IMR-90 (cell line): ENCODE data around the gene CSDE1. TPM values are rescaled to one million over a fixed set of nuclear protein-coding genes. Genes with fewer than 3 reads are reported as not detected.

Experiments used
- ATAC-seq: fragments of 200-7000 bp; cut with Tn5 transposase; 2 replicates; pipeline ENCODE4 v1.9.1; 2020; ENCODE audit warnings: low read depth, mild to moderate bottlenecking, moderate library complexity
- BruUV-seq: library from RNA; stranded (reverse); fragments of 400-500 nt; replicated peaks from 2 replicates; lab custom pipeline; 2021; lab: Mats Ljungman, UMichigan
- CTCF ChIA-PET: fragments of 300-600 bp; formaldehyde crosslinking; extraction: SDS; loops from one replicate; lab custom pipeline; 2021; ENCODE audit warnings: antibody characterized with exemption; lab: Yijun Ruan, JAX
- POLR2A ChIA-PET: fragments of 300-600 bp; sonication (Branson Sonifier 250); formaldehyde crosslinking; loops from one replicate; lab custom pipeline; 2022; ENCODE audit warnings: antibody characterized with exemption; ENCODE audit not compliant: unreplicated experiment; lab: Charles Lee
- DNase-seq: peaks from one replicate; pipeline ENCODE4 v3.0.0; 2013
- H2AFZ ChIP-seq: replicated peaks from 2 replicates; pipeline ENCODE3; 2013; ENCODE audit warnings: low read length, mild to moderate bottlenecking; ENCODE audit not compliant: poor library complexity
- H2AK5ac ChIP-seq: 2 replicates; pipeline ENCODE4 v1.6.1; 2013; ENCODE audit warnings: low read depth, low read length, inconsistent platforms
- H2AK9ac ChIP-seq: replicated peaks from 2 replicates; pipeline ENCODE3; 2013; ENCODE audit warnings: mild to moderate bottlenecking, low read depth, low read length, moderate library complexity; ENCODE audit not compliant: poor library complexity
- H2BK120ac ChIP-seq: 2 replicates; pipeline ENCODE4 v1.6.1; 2013; ENCODE audit warnings: low read depth, low read length, inconsistent platforms
- H2BK15ac ChIP-seq: 3 replicates; pipeline ENCODE4 v1.6.1; 2013; ENCODE audit warnings: low read depth, low read length, inconsistent platforms
- H2BK20ac ChIP-seq: 2 replicates; pipeline ENCODE4 v1.6.1; 2013; ENCODE audit warnings: low read depth, mild to moderate bottlenecking, inconsistent platforms, low read length, moderate library complexity
- H2BK5ac ChIP-seq: 2 replicates; pipeline ENCODE4 v1.6.1; 2013; ENCODE audit warnings: mild to moderate bottlenecking, low read depth, low read length, inconsistent platforms; ENCODE audit not compliant: poor library complexity, severe bottlenecking
- H3K14ac ChIP-seq: replicated peaks from 2 replicates; pipeline ENCODE4 v1.6.1; 2013; ENCODE audit warnings: low read depth, low read length, inconsistent platforms
- H3K18ac ChIP-seq: 2 replicates; pipeline ENCODE4 v1.6.1; 2013; ENCODE audit warnings: low read depth, low read length, control low read depth
- H3K23ac ChIP-seq: 2 replicates; pipeline ENCODE4 v1.6.1; 2013; ENCODE audit warnings: low read depth, low read length, inconsistent platforms
- H3K27ac ChIP-seq: 2 replicates; pipeline ENCODE4 v1.5.1; 2013; ENCODE audit warnings: mild to moderate bottlenecking, control low read depth, low read length; ENCODE audit not compliant: insufficient read depth
- H3K27me3 ChIP-seq: 2 replicates; pipeline ENCODE4 v1.6.1; 2013; ENCODE audit warnings: low read length; ENCODE audit not compliant: control insufficient read depth, insufficient read depth
- H3K36me3 ChIP-seq: 2 replicates; pipeline ENCODE4 v1.6.1; 2013; ENCODE audit warnings: low read length, mixed read lengths; ENCODE audit not compliant: control insufficient read depth, insufficient read depth
- H3K4ac ChIP-seq: 2 replicates; pipeline ENCODE4 v1.6.1; 2013; ENCODE audit warnings: low read depth, low read length, inconsistent platforms
- H3K4me1 ChIP-seq: 2 replicates; pipeline ENCODE4 v1.6.1; 2013; ENCODE audit warnings: low read length, mixed read lengths; ENCODE audit not compliant: control insufficient read depth, insufficient read depth
- H3K4me2 ChIP-seq: 2 replicates; pipeline ENCODE4 v1.6.1; 2013; ENCODE audit warnings: low read depth, mild to moderate bottlenecking, control low read depth, low read length, moderate library complexity
- H3K4me3 ChIP-seq: 2 replicates; pipeline ENCODE4 v1.5.1; 2013; ENCODE audit warnings: low read depth, mild to moderate bottlenecking, control low read depth, low read length, moderate library complexity; ENCODE audit not compliant: insufficient read depth
- H3K56ac ChIP-seq: 2 replicates; pipeline ENCODE4 v1.6.1; 2013; ENCODE audit warnings: low read length, inconsistent platforms; ENCODE audit not compliant: insufficient read depth; ENCODE audit errors: extremely low read depth
- H3K79me1 ChIP-seq, 2 experiments: 2 replicates each; pipeline ENCODE4 v1.6.1; 2013; ENCODE audit warnings: low read length in 2 of 2, inconsistent platforms in 1 of 2, low read depth in 1 of 2
- H3K9ac ChIP-seq: 2 replicates; pipeline ENCODE4 v1.6.1; 2013; ENCODE audit warnings: low read depth, low read length, control low read depth
- H3K9me1 ChIP-seq: 2 replicates; pipeline ENCODE4 v1.6.1; 2013; ENCODE audit warnings: low read length, inconsistent platforms; ENCODE audit not compliant: insufficient read depth
- H3K9me3 ChIP-seq: 2 replicates; pipeline ENCODE4 v1.6.1; 2013; ENCODE audit warnings: low read length; ENCODE audit not compliant: control insufficient read depth, insufficient read depth
- H4K20me1 ChIP-seq: 2 replicates; pipeline ENCODE4 v1.6.1; 2013; ENCODE audit warnings: low read length, inconsistent platforms; ENCODE audit not compliant: insufficient read depth
- H4K5ac ChIP-seq: 2 replicates; pipeline ENCODE4 v1.6.1; 2013; ENCODE audit warnings: mild to moderate bottlenecking, low read depth, low read length, control low read depth
- H4K8ac ChIP-seq, 2 experiments: 2 replicates each; pipeline ENCODE4 v1.6.1; 2013; ENCODE audit warnings: low read depth in 2 of 2, low read length in 2 of 2, control low read depth in 1 of 2, inconsistent platforms in 1 of 2
- H4K91ac ChIP-seq: 2 replicates; pipeline ENCODE4 v1.6.1; 2013; ENCODE audit warnings: low read depth, low read length, inconsistent platforms; ENCODE audit not compliant: insufficient read depth
- MAFK ChIP-seq: IDR thresholded peaks from 2 replicates; pipeline ENCODE4 v1.6.1; 2012; ENCODE audit warnings: low read depth, low read length, improper control_type of control experiment
- RAD21 ChIP-seq: IDR thresholded peaks from 2 replicates; pipeline ENCODE4 v1.6.1; 2012; ENCODE audit warnings: low read length, improper control_type of control experiment
- WGBS, 2 experiments: methylation state at CpG; one replicate each; pipeline versions ENCODE4 v1.1.5 to v1.1.7; 2013; ENCODE audit warnings: missing lambda C conversion rate in 2 of 2; ENCODE audit not compliant: insufficient read length in 1 of 2; ENCODE audit errors: extremely low coverage in 2 of 2; 5-methylcytosine and 5-hydroxymethylcytosine counted together
- dilution Hi-C: fragments of 300-500 bp; cut with HindIII; formaldehyde crosslinking; loops from one replicate; pipeline ENCODE4 v1.14.3; 2018; ENCODE audit warnings: low sequenced_read_pairs; ENCODE audit not compliant: unreplicated experiment
- in situ Hi-C: fragments of 300-500 bp; cut with MboI; formaldehyde crosslinking; loops from 3 replicates; pipeline ENCODE4 v1.14.3; 2019; ENCODE audit warnings: low sequenced_read_pairs, inconsistent platforms, mixed read lengths
- intact Hi-C: fragments of 100-400 bp; cut with micrococcal nuclease; formaldehyde crosslinking; loops from 2 replicates; pipeline ENCODE4 v1.10.0; 2022
- polyA plus RNA-seq, 3 experiments: library from polyadenylated mRNA; depleted of rRNA; stranded (reverse); fragments of >200 nt; gene quantifications; 2 replicates each; pipeline ENCODE4 v1.2.3, GENCODE V29; 2012; ENCODE audit warnings: low replicate concordance in 1 of 3
- total RNA-seq: library from RNA; depleted of rRNA; stranded (reverse); fragments of >200 nt; gene quantifications from 2 replicates; pipeline ENCODE4 v1.2.3, GENCODE V29; 2012

The CSDE1 gene
- total and polyA plus RNA-seq, 2 of the 4 experiments (the other 2 are of a cell fraction), result 190 to 879 TPM

DNA sequence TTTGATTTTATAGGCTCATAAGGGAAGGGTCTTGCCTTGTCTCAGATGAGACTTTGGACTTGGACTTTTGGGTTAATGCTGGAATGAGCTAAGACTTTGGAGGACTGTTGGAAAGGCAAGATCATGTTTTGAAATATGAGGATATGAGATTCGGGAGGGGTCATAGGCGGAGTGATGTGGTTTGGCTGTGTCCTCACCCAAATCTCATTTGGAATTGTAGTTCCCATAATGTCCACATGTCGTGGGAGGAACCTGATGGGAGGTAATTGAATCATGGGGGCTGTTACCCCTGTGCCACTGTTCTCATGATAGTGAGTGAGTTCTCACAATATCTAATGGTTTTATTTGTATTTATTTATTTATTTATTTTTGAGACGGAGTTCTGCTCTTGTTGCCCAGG is 6.9 kb upstream of the CSDE1 start:
- in situ Hi-C loops, result no loop called here
- Histone ChIP-seq H2AK9ac (no peak overlapping the region), H3K79me1 (no peaks in the 10 kb centered on the region), H3K14ac (no peak overlapping the region), H2BK5ac (no peak overlapping the region), H3K27me3 (no peaks in the 10 kb centered on the region), H2BK120ac (no peak overlapping the region), H4K5ac (no peak overlapping the region), H3K4me3 (no peak overlapping the region), H3K4me1 (no peaks in the 10 kb centered on the region), H2AK5ac (no peak overlapping the region), H2AFZ (no peak overlapping the region), H2BK20ac (no peak overlapping the region), H3K4me2 (no peak overlapping the region), H4K8ac (no peak overlapping the region), H3K23ac (no peak overlapping the region), H3K4ac (no peak overlapping the region), H3K27ac (no peak overlapping the region), H4K20me1 (no peaks in the 10 kb centered on the region), H3K36me3 (no peaks in the 10 kb centered on the region), H3K9me1 (no peaks in the 10 kb centered on the region), H3K9me3 (no peaks in the 10 kb centered on the region), H3K9ac (no peak overlapping the region), H3K18ac (no peak overlapping the region), H4K91ac (no peak overlapping the region), H2BK15ac (no peak overlapping the region), H3K56ac (no peak overlapping the region)
- no TSS peak for BruUV-seq
- no CpG with 5 or more reads among the region's 4 CpGs for WGBS, 2 experiments
- ChIA-PET CTCF (interaction anchor here (0.6 kb wide), 2 partner anchors 10 to 80 kb away, joined by 4 to 5 read pairs; no protein-coding TSS in a partner anchor), POLR2A (no interaction called here)
- dilution Hi-C loops, result no loop called here
- TF ChIP-seq RAD21, result no peak
- TF ChIP-seq MAFK, result no peak
- DNase-seq (no peak), ATAC-seq (no peak)
- intact Hi-C loops, result no loop called here
